WTC11 (cell line): ENCODE data around the gene CYSTM1.

ENCODE experiments used
- CREB1 ChIP-seq: sonication (generic); formaldehyde crosslinking; IDR thresholded peaks from 2 replicates; pipeline ENCODE4 v1.8.0; 2023; ENCODE audit warnings: mild to moderate bottlenecking, missing genetic modification reagents
- CREM ChIP-seq: sonication (generic); formaldehyde crosslinking; IDR thresholded peaks from 2 replicates; pipeline ENCODE4 v1.8.1; 2022; ENCODE audit warnings: mild to moderate bottlenecking, missing genetic modification reagents, moderate library complexity
- FOXP1 ChIP-seq: sonication (generic); formaldehyde crosslinking; IDR thresholded peaks from 2 replicates; pipeline ENCODE4 v1.8.0; 2022; ENCODE audit warnings: missing genetic modification reagents, mild to moderate bottlenecking, moderate library complexity, borderline replicate concordance
- NR1H2 ChIP-seq: sonication (generic); formaldehyde crosslinking; IDR thresholded peaks from 2 replicates; pipeline ENCODE4 v1.9.0; 2021; ENCODE audit warnings: mild to moderate bottlenecking, moderate library complexity, missing genetic modification reagents
- SMAD3 ChIP-seq: sonication (generic); formaldehyde crosslinking; IDR thresholded peaks from 2 replicates; pipeline ENCODE4 v1.8.0; 2022; ENCODE audit warnings: missing genetic modification reagents, mild to moderate bottlenecking, borderline replicate concordance
- TCF7 ChIP-seq: sonication (generic); formaldehyde crosslinking; IDR thresholded peaks from 2 replicates; pipeline ENCODE4 v1.8.0; 2022; ENCODE audit warnings: mild to moderate bottlenecking, low read depth, missing genetic modification reagents, moderate library complexity
- ZNF138 ChIP-seq: sonication (generic); formaldehyde crosslinking; conservative IDR thresholded peaks from 2 replicates; pipeline ENCODE4 v1.8.1; 2022; ENCODE audit warnings: mild to moderate bottlenecking, moderate library complexity, missing genetic modification reagents
- TF ChIP-seq, protein P1 (sequence below): fragments of 200-600 bp; IDR thresholded peaks from 2 replicates; pipeline ENCODE4 v1.8.0; 2022; ENCODE audit warnings: antibody characterized with exemption
- TF ChIP-seq, protein P2 (sequence below): sonication (generic); formaldehyde crosslinking; IDR thresholded peaks from 2 replicates; pipeline ENCODE4 v1.8.1; 2022; ENCODE audit warnings: low read depth, missing genetic modification reagents, borderline replicate concordance
- TF ChIP-seq, protein P3 (sequence below): sonication (generic); formaldehyde crosslinking; IDR thresholded peaks from 2 replicates; pipeline ENCODE4 v1.8.0; 2023; ENCODE audit warnings: missing genetic modification reagents, mild to moderate bottlenecking, borderline replicate concordance
- TF ChIP-seq, protein P4 (sequence below): sonication (generic); formaldehyde crosslinking; IDR thresholded peaks from 2 replicates; pipeline ENCODE4 v1.8.1; 2022; ENCODE audit warnings: mild to moderate bottlenecking, moderate library complexity, missing genetic modification reagents

DNA sequence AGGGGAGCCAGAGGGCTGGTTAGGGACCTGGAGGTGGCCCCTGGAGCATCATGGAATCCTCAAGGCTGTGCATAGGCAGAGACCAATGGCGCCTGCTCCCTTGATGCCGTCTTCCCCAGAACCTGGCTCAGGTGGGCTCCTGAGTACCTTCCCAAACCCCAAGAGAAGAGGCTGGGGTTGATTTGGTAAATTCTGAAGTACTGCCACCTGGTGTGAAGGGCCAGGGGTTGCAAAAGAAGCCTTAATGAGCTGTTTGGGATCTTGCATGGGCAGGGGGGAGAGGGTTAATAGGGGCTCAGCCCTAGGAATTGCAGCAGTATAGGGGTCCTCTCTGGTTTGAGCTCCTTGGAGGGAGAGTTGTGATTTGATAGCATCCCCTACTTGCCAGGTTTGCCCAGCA is 52.1 kb downstream of the CYSTM1 start:
- TF ChIP-seq ZNF138 (CRISPR knock-in tag), result no peak
- TF ChIP-seq CREB1 (CRISPR knock-in tag), result no peak
- TF ChIP-seq, protein P1, sequence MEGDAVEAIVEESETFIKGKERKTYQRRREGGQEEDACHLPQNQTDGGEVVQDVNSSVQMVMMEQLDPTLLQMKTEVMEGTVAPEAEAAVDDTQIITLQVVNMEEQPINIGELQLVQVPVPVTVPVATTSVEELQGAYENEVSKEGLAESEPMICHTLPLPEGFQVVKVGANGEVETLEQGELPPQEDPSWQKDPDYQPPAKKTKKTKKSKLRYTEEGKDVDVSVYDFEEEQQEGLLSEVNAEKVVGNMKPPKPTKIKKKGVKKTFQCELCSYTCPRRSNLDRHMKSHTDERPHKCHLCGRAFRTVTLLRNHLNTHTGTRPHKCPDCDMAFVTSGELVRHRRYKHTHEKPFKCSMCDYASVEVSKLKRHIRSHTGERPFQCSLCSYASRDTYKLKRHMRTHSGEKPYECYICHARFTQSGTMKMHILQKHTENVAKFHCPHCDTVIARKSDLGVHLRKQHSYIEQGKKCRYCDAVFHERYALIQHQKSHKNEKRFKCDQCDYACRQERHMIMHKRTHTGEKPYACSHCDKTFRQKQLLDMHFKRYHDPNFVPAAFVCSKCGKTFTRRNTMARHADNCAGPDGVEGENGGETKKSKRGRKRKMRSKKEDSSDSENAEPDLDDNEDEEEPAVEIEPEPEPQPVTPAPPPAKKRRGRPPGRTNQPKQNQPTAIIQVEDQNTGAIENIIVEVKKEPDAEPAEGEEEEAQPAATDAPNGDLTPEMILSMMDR, result no peak
- TF ChIP-seq CREM (CRISPR knock-in tag), result no peak
- TF ChIP-seq SMAD3 (CRISPR knock-in tag), result no peak
- TF ChIP-seq, protein P2, sequence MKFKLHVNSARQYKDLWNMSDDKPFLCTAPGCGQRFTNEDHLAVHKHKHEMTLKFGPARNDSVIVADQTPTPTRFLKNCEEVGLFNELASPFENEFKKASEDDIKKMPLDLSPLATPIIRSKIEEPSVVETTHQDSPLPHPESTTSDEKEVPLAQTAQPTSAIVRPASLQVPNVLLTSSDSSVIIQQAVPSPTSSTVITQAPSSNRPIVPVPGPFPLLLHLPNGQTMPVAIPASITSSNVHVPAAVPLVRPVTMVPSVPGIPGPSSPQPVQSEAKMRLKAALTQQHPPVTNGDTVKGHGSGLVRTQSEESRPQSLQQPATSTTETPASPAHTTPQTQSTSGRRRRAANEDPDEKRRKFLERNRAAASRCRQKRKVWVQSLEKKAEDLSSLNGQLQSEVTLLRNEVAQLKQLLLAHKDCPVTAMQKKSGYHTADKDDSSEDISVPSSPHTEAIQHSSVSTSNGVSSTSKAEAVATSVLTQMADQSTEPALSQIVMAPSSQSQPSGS (CRISPR knock-in tag), result no peak
- no peak for TF ChIP-seq NR1H2 (CRISPR knock-in tag)
- TF ChIP-seq TCF7 (CRISPR knock-in tag), result no peak
- TF ChIP-seq, protein P3, sequence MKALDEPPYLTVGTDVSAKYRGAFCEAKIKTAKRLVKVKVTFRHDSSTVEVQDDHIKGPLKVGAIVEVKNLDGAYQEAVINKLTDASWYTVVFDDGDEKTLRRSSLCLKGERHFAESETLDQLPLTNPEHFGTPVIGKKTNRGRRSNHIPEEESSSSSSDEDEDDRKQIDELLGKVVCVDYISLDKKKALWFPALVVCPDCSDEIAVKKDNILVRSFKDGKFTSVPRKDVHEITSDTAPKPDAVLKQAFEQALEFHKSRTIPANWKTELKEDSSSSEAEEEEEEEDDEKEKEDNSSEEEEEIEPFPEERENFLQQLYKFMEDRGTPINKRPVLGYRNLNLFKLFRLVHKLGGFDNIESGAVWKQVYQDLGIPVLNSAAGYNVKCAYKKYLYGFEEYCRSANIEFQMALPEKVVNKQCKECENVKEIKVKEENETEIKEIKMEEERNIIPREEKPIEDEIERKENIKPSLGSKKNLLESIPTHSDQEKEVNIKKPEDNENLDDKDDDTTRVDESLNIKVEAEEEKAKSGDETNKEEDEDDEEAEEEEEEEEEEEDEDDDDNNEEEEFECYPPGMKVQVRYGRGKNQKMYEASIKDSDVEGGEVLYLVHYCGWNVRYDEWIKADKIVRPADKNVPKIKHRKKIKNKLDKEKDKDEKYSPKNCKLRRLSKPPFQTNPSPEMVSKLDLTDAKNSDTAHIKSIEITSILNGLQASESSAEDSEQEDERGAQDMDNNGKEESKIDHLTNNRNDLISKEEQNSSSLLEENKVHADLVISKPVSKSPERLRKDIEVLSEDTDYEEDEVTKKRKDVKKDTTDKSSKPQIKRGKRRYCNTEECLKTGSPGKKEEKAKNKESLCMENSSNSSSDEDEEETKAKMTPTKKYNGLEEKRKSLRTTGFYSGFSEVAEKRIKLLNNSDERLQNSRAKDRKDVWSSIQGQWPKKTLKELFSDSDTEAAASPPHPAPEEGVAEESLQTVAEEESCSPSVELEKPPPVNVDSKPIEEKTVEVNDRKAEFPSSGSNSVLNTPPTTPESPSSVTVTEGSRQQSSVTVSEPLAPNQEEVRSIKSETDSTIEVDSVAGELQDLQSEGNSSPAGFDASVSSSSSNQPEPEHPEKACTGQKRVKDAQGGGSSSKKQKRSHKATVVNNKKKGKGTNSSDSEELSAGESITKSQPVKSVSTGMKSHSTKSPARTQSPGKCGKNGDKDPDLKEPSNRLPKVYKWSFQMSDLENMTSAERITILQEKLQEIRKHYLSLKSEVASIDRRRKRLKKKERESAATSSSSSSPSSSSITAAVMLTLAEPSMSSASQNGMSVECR (CRISPR knock-in tag), result no peak
- no peak for TF ChIP-seq FOXP1 (CRISPR knock-in tag)
- TF ChIP-seq, protein P4, sequence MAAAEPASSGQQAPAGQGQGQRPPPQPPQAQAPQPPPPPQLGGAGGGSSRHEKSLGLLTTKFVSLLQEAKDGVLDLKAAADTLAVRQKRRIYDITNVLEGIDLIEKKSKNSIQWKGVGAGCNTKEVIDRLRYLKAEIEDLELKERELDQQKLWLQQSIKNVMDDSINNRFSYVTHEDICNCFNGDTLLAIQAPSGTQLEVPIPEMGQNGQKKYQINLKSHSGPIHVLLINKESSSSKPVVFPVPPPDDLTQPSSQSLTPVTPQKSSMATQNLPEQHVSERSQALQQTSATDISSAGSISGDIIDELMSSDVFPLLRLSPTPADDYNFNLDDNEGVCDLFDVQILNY, result no peak
